K562 (cell line): Measurements from ENCODE around the gene PRCP. TPM values are rescaled to one million over a fixed set of nuclear protein-coding genes. Genes with fewer than 3 reads are reported as not detected.

Experiments
- ARID1B ChIP-seq: fragments of 450-650 bp; IDR thresholded peaks from 2 replicates; pipeline ENCODE4 v1.6.1; 2016; ENCODE audit warnings: antibody characterized with exemption, mild to moderate bottlenecking, inconsistent platforms
- ARID2 ChIP-seq: fragments of 450-650 bp; IDR thresholded peaks from 2 replicates; pipeline ENCODE4 v1.6.1; 2017; ENCODE audit warnings: antibody characterized with exemption, mild to moderate bottlenecking
- CHCHD3 ChIP-seq: fragments of 250-450 bp; sonication (Bioruptor Pico); IDR thresholded peaks from 2 replicates; pipeline ENCODE4 v2.1.2; 2022; ENCODE audit warnings: mild to moderate bottlenecking
- DPF2 ChIP-seq: fragments of 450-650 bp; IDR thresholded peaks from 2 replicates; pipeline ENCODE4 v1.6.1; 2016
- ESRRB ChIP-seq: fragments of 250-450 bp; sonication (Bioruptor Pico); IDR thresholded peaks from 2 replicates; pipeline ENCODE4 v1.5.0; 2020; ENCODE audit warnings: mild to moderate bottlenecking, moderate library complexity, borderline replicate concordance
- GTF3C2 ChIP-seq: IDR thresholded peaks from 3 replicates; pipeline ENCODE4 v1.6.1; 2011; ENCODE audit warnings: borderline replicate concordance, mild to moderate bottlenecking, moderate library complexity; ENCODE audit not compliant: insufficient read length; ENCODE audit errors: extremely low read depth
- HDAC6 ChIP-seq: IDR thresholded peaks from 2 replicates; pipeline ENCODE4 v1.6.1; 2012; ENCODE audit warnings: low read depth, mild to moderate bottlenecking, control low read depth, inconsistent platforms, low read length, moderate library complexity
- KAT7 ChIP-seq: sonication (generic); formaldehyde crosslinking; IDR thresholded peaks from 2 replicates; pipeline ENCODE4 v1.8.0; 2022; ENCODE audit warnings: missing genetic modification reagents, mild to moderate bottlenecking, borderline replicate concordance
- KDM2B ChIP-seq: fragments of 250-450 bp; sonication (Bioruptor Pico); IDR thresholded peaks from 2 replicates; pipeline ENCODE4 v1.8.0; 2021; ENCODE audit warnings: mild to moderate bottlenecking, moderate library complexity
- L3MBTL2 ChIP-seq: fragments of 450-650 bp; IDR thresholded peaks from 2 replicates; pipeline ENCODE4 v1.6.1; 2016; ENCODE audit warnings: mild to moderate bottlenecking, moderate library complexity
- LCOR ChIP-seq: sonication (generic); formaldehyde crosslinking; IDR thresholded peaks from 2 replicates; pipeline ENCODE4 v1.8.0; 2022; ENCODE audit warnings: mild to moderate bottlenecking, missing genetic modification reagents
- MAZ ChIP-seq, 2 experiments: fragments of 450-650 bp in 1 of 2; sonication (generic) in 1 of 2; formaldehyde crosslinking; IDR thresholded peaks in 1 of 2; conservative IDR thresholded peaks in 1 of 2; 2 replicates each; pipeline versions ENCODE4 v1.4.0 to v1.5.0; 2020; ENCODE audit warnings: mild to moderate bottlenecking in 1 of 2, missing genetic modification reagents in 1 of 2
- MED1 ChIP-seq: sonication (generic); formaldehyde crosslinking; IDR thresholded peaks from 2 replicates; pipeline ENCODE4 v1.8.1; 2023; ENCODE audit warnings: missing genetic modification reagents, borderline replicate concordance
- MTA3 ChIP-seq: fragments of 450-650 bp; formaldehyde crosslinking; IDR thresholded peaks from 2 replicates; pipeline ENCODE4 v1.6.1; 2017; ENCODE audit warnings: mild to moderate bottlenecking, borderline replicate concordance
- MXI1 ChIP-seq: IDR thresholded peaks from 2 replicates; pipeline ENCODE4 v1.6.1; 2011; ENCODE audit warnings: low read depth, mild to moderate bottlenecking, improper control_type of control experiment, low read length
- NFYB ChIP-seq: IDR thresholded peaks from 2 replicates; pipeline ENCODE4 v1.6.1; 2011; ENCODE audit warnings: mild to moderate bottlenecking, moderate library complexity; ENCODE audit not compliant: insufficient read length; ENCODE audit errors: extremely low read depth
- NONO ChIP-seq, 2 experiments: fragments of 200-400 bp in 1 of 2; fragments of 450-650 bp in 1 of 2; formaldehyde crosslinking in 1 of 2; IDR thresholded peaks; 2 replicates each; pipeline ENCODE4 v1.6.1; 2017; ENCODE audit warnings: low read depth in 2 of 2, mild to moderate bottlenecking in 2 of 2, moderate library complexity in 2 of 2, low read length in 1 of 2
- POLR2A ChIP-seq: fragments of 450-650 bp; conservative IDR thresholded peaks from 2 replicates; pipeline ENCODE4 v1.6.1; 2016
- POLR2B ChIP-seq: fragments of 450-650 bp; IDR thresholded peaks from 2 replicates; pipeline ENCODE4 v1.6.1; 2018; ENCODE audit warnings: low read depth; ENCODE audit not compliant: partially characterized antibody
- PURB ChIP-seq: sonication (generic); formaldehyde crosslinking; IDR thresholded peaks from 2 replicates; pipeline ENCODE4 v1.9.0; 2021; ENCODE audit warnings: low read depth, mild to moderate bottlenecking, missing genetic modification reagents
- RUNX1 ChIP-seq: sonication (generic); IDR thresholded peaks from 2 replicates; pipeline ENCODE4 v1.6.1; 2016; ENCODE audit warnings: antibody characterized with exemption, low read depth
- SRF ChIP-seq, 2 experiments: fragments of 250-450, 450-650 bp in 1 of 2; sonication (Bioruptor Pico) in 1 of 2; sonication (generic) in 1 of 2; formaldehyde crosslinking; IDR thresholded peaks; 2 replicates each; pipeline versions ENCODE4 v1.5.0 to v1.5.1; 2020 to 2022; ENCODE audit warnings: mild to moderate bottlenecking in 1 of 2, missing genetic modification reagents in 1 of 2
- ZFP1 ChIP-seq: fragments of 450-650 bp; formaldehyde crosslinking; IDR thresholded peaks from 2 replicates; pipeline ENCODE4 v1.4.0; 2020; ENCODE audit warnings: mild to moderate bottlenecking, mixed read lengths
- ZNF124 ChIP-seq: sonication (generic); formaldehyde crosslinking; IDR thresholded peaks from 2 replicates; pipeline ENCODE4 v1.8.1; 2022; ENCODE audit warnings: missing genetic modification reagents
- ZNF143 ChIP-seq: sonication (generic); formaldehyde crosslinking; IDR thresholded peaks from 2 replicates; pipeline ENCODE4 v1.9.0; 2022; ENCODE audit warnings: mild to moderate bottlenecking, missing genetic modification reagents
- ZNF79 ChIP-seq: fragments of 250-450 bp; sonication (Bioruptor Pico); IDR thresholded peaks from 2 replicates; pipeline ENCODE4 v1.4.0; 2020; ENCODE audit warnings: low read depth, mild to moderate bottlenecking, moderate library complexity
- polyA plus RNA-seq, 8 experiments: library from polyadenylated mRNA; depleted of rRNA in 4 of 8; stranded (reverse) in 5 of 8; unstranded in 3 of 8; fragments of >200 nt; fragmentation: Nextera tagmentation in 2 of 8; fragmentation: Illumina TruSeq in 1 of 8; extraction: Ambion mirVana in 2 of 8; extraction: Trizol in 1 of 8; gene quantifications; 2 replicates each; pipeline versions ENCODE4 v1.2.1 to v1.2.3, GENCODE V29; 2011 to 2014; ENCODE audit warnings: inconsistent platforms in 1 of 8, missing spikeins in 1 of 8
- total RNA-seq, 7 experiments: library from RNA; depleted of rRNA in 6 of 7; stranded (reverse); fragments of >200 nt in 6 of 7; fragmentation: Illumina TruSeq in 2 of 7; extraction: Trizol in 2 of 7; gene quantifications; 2 replicates each; pipeline versions ENCODE4 v1.2.1 to v1.2.3, GENCODE V29; 2011 to 2021; ENCODE audit warnings: low replicate concordance in 1 of 7
- TF ChIP-seq, protein P1 (sequence below): sonication (generic); formaldehyde crosslinking; IDR thresholded peaks from 2 replicates; pipeline ENCODE4 v1.8.0; 2022; ENCODE audit warnings: missing genetic modification reagents, mild to moderate bottlenecking, moderate library complexity, borderline replicate concordance

PRCP gene
- total and polyA plus RNA-seq, 9 of the 15 experiments (the other 6 are each of a cell fraction or from before 2014, with no cell fraction given): 9.5 to 43.1 (median 23.2) TPM

GRCh38 chr11:82901165-82901921 lies 1.1 kb upstream of the PRCP start, which contains the start of gene DDIAS (continued):
- no peak for TF ChIP-seq MED1 (CRISPR knock-in tag)
- TF ChIP-seq KAT7 (CRISPR knock-in tag): peak; percentile 76; the same call in 1 of the 2 replicates
- TF ChIP-seq PURB (CRISPR knock-in tag): no peak
- 0 out of 4 replicates have a peak, but pooled peaks of 1 of the 2 experiments have one; percentile 32 for TF ChIP-seq SRF (CRISPR knock-in tag; IDR thresholded peaks at IDR 0.05)
- TF ChIP-seq ESRRB (CRISPR knock-in tag): no peak
- TF ChIP-seq, protein P1, sequence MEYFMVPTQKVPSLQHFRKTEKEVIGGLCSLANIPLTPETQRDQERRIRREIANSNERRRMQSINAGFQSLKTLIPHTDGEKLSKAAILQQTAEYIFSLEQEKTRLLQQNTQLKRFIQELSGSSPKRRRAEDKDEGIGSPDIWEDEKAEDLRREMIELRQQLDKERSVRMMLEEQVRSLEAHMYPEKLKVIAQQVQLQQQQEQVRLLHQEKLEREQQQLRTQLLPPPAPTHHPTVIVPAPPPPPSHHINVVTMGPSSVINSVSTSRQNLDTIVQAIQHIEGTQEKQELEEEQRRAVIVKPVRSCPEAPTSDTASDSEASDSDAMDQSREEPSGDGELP: peak; percentile 78; the same call in 1 of the 2 replicates
- TF ChIP-seq POLR2A: peak; percentile 89
- no peak for TF ChIP-seq CHCHD3
- TF ChIP-seq MTA3: no peak
- no peak for TF ChIP-seq ARID2
- peak; percentile 47 for TF ChIP-seq POLR2B
- TF ChIP-seq KDM2B: no peak
- no peak for TF ChIP-seq GTF3C2
- peak; percentile 78 for TF ChIP-seq NFYB
- 0 out of 2 replicates have a peak, but pooled peaks have one; percentile 25 for TF ChIP-seq DPF2
- TF ChIP-seq MAZ (CRISPR knock-in tag; conservative IDR thresholded peaks at IDR 0.05 in 1 of 2, IDR thresholded peaks at IDR 0.05 in 1 of 2): peak; percentile 53 to 74; a peak in 3 of 4 replicates
- TF ChIP-seq ZNF143: peak; percentile 36; the same call in 1 of the 2 replicates
- peak; percentile 87 for TF ChIP-seq L3MBTL2
- TF ChIP-seq LCOR (CRISPR knock-in tag): peak; percentile 79
- TF ChIP-seq ARID1B: no peak
- TF ChIP-seq ZFP1 (CRISPR knock-in tag): no peak
- peak in 1 of 2 experiments; percentile 98; a peak in 2 of 4 replicates for TF ChIP-seq NONO (IDR thresholded peaks at IDR 0.05; ENCODE audit: low read depth in 2 of 2, low read length in 1 of 2)
- TF ChIP-seq ZNF79: no peak
- TF ChIP-seq MXI1: peak; percentile 83
- TF ChIP-seq RUNX1: no peak
- no peak for TF ChIP-seq ZNF124 (CRISPR knock-in tag)
- TF ChIP-seq HDAC6: no peak
